ENCODE results near the gene PHOSPHO2.

DNA sequence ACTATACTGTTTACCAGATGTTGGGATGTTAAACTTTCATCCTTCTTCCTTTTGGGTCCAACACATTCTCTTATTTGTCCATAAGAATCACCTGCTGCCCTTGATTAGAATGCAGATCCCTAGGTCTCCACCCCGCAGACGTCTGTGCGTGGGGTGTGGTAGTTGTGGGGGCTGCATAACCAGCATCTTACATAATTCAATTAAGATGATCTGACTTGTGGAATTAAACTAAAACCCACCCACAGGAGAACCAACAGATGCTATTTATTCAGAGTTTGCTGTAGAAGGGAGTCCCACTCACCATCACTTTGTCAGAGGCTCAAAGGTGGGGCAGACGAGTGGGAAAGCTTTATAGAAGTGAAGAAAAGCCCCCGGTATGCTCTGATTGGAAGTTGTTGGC lies 37.8 kb downstream of the PHOSPHO2 start:
- TF ChIP-seq POLR2A (IDR thresholded peaks at IDR 0.05): no peak
- TF ChIP-seq, protein P1, sequence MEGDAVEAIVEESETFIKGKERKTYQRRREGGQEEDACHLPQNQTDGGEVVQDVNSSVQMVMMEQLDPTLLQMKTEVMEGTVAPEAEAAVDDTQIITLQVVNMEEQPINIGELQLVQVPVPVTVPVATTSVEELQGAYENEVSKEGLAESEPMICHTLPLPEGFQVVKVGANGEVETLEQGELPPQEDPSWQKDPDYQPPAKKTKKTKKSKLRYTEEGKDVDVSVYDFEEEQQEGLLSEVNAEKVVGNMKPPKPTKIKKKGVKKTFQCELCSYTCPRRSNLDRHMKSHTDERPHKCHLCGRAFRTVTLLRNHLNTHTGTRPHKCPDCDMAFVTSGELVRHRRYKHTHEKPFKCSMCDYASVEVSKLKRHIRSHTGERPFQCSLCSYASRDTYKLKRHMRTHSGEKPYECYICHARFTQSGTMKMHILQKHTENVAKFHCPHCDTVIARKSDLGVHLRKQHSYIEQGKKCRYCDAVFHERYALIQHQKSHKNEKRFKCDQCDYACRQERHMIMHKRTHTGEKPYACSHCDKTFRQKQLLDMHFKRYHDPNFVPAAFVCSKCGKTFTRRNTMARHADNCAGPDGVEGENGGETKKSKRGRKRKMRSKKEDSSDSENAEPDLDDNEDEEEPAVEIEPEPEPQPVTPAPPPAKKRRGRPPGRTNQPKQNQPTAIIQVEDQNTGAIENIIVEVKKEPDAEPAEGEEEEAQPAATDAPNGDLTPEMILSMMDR (IDR thresholded peaks at IDR 0.05): no peak
